HG03342 (cell line): ENCODE results near the gene UPP1.
"Not testable (repeated sequence)": the region's sequence is repeated elsewhere in the genome, so short reads cannot be mapped to it uniquely, and the experiment has no call there.

Source experiments
- ATAC-seq: cut with Tn5 transposase; IDR thresholded peaks from one replicate; pipeline ENCODE4 v1.9.1; 2021; ENCODE audit warnings: mild to moderate bottlenecking, moderate library complexity; ENCODE audit not compliant: unreplicated experiment

The UPP1 gene

GRCh38 chr7:48109848-48110663 lies 21.0 kb downstream of the UPP1 start:
- ATAC-seq = peak; percentile 89

- no peak for ATAC-seq
Observed at GRCh38 chr7:48110868-48111267, 21.8 kb downstream of the UPP1 start.

GRCh38 chr7:48111596-48111995 lies 22.5 kb downstream of the UPP1 start:
- ATAC-seq = no peak

GRCh38 chr7:48112401-48113165 lies 23.5 kb downstream of the UPP1 start:
- ATAC-seq = no peak

GRCh38 chr7:48113275-48113674 lies 24.2 kb downstream of the UPP1 start:
- no peak for ATAC-seq

GRCh38 chr7:48114115-48114514 lies 25.1 kb downstream of the UPP1 start:
- ATAC-seq = no peak

GRCh38 chr7:48114589-48114988 lies 25.5 kb downstream of the UPP1 start:
- ATAC-seq = no peak

- ATAC-seq = no peak
Observed at GRCh38 chr7:48116043-48116442, 27.0 kb downstream of the UPP1 start.

GRCh38 chr7:48118041-48118440 lies 29.0 kb downstream of the UPP1 start:
- ATAC-seq = no peak

- ATAC-seq = not testable (repeated sequence)
Observed at GRCh38 chr7:48120536-48120935, 31.5 kb downstream of the UPP1 start.

- ATAC-seq = no peak
Observed at GRCh38 chr7:48126037-48126436, 37.0 kb downstream of the UPP1 start.

- no peak for ATAC-seq
Observed at GRCh38 chr7:48130658-48131108, 41.6 kb downstream of the UPP1 start.

- ATAC-seq = no peak
Observed at GRCh38 chr7:48132792-48133191, 43.7 kb downstream of the UPP1 start.

- ATAC-seq = no peak
Observed at GRCh38 chr7:48139459-48139858, 50.4 kb downstream of the UPP1 start.

GRCh38 chr7:48140001-48140681 lies 51.1 kb downstream of the UPP1 start:
- ATAC-seq = no peak

- ATAC-seq = no peak
Observed at GRCh38 chr7:48141521-48141920, 52.5 kb downstream of the UPP1 start.

GRCh38 chr7:48144291-48144768 lies 55.3 kb downstream of the UPP1 start:
- no peak for ATAC-seq

GRCh38 chr7:48147078-48147591 lies 58.1 kb downstream of the UPP1 start:
- ATAC-seq = no peak

GRCh38 chr7:48147690-48148089 lies 58.6 kb downstream of the UPP1 start:
- not testable (repeated sequence) for ATAC-seq

GRCh38 chr7:48148311-48148710 lies 59.2 kb downstream of the UPP1 start:
- no peak for ATAC-seq

- ATAC-seq = no peak
Observed at GRCh38 chr7:48149058-48149457, 60.0 kb downstream of the UPP1 start.
